B cell (primary cell): ENCODE measurements around the gene ZFYVE21. TPM values are rescaled to one million over a fixed set of nuclear protein-coding genes. Genes with fewer than 3 reads are reported as not detected.

ENCODE experiments used
- ATAC-seq: fragments of 200-7000 bp; cut with Tn5 transposase; one replicate; pipeline ENCODE4 v1.10.0; 2021; ENCODE audit warnings: low read depth, mild to moderate bottlenecking, moderate number of reproducible peaks, moderate library complexity
- CTCF ChIA-PET: fragments of 350-600 bp; sonication (Branson Sonifier 250); formaldehyde crosslinking; loops from one replicate; lab custom pipeline; 2021; ENCODE audit warnings: antibody characterized with exemption, inconsistent platforms; lab: Charles Lee
- POLR2A ChIA-PET: fragments of 350-600 bp; sonication (Branson Sonifier 250); formaldehyde crosslinking; loops from one replicate; lab custom pipeline; 2021; ENCODE audit warnings: antibody characterized with exemption; lab: Charles Lee
- DNase-seq: peaks from one replicate; pipeline ENCODE4 v3.0.0; 2013
- H2AFZ ChIP-seq: 2 replicates; pipeline ENCODE4 v1.6.1; 2012; ENCODE audit warnings: mild to moderate bottlenecking, low read depth, low read length; ENCODE audit not compliant: insufficient read depth, poor library complexity, severe bottlenecking
- H3K27ac ChIP-seq, 2 donors: 1 replicate in 1 of 2; 2 replicates in 1 of 2; pipeline ENCODE4 v1.5.1; 2012 to 2013; ENCODE audit warnings: low read length in 2 of 2, mild to moderate bottlenecking in 2 of 2, moderate library complexity in 1 of 2
- H3K27me3 ChIP-seq, 4 experiments: fragments of 200-600 bp in 1 of 4; sonication (generic) in 1 of 4; replicated peaks in 1 of 4; 1 replicate in 2 of 4; 2 replicates in 2 of 4; pipeline versions ENCODE4 v1.6.1 to v1.7.0; 2013 to 2016; ENCODE audit warnings: low read length in 3 of 4, mild to moderate bottlenecking in 2 of 4, mixed read lengths in 1 of 4, moderate library complexity in 1 of 4; ENCODE audit not compliant: insufficient read depth in 4 of 4, control insufficient read depth in 3 of 4; ENCODE audit errors: control extremely low read depth in 1 of 4
- H3K36me3 ChIP-seq, 2 experiments: replicated peaks in 1 of 2; 1 replicate in 1 of 2; 2 replicates in 1 of 2; pipeline versions ENCODE4 v1.6.1 to v1.7.1; 2013; ENCODE audit warnings: low read length in 1 of 2; ENCODE audit not compliant: insufficient read depth in 2 of 2, control insufficient read depth in 1 of 2; ENCODE audit errors: control extremely low read depth in 1 of 2, extremely low read depth in 1 of 2
- H3K4me1 ChIP-seq, 2 donors: fragments of 200-600 bp in 1 of 2; sonication (generic) in 1 of 2; 1 replicate in 1 of 2; 2 replicates in 1 of 2; pipeline versions ENCODE4 v1.5.1 to v1.6.1; 2013 to 2017; ENCODE audit warnings: low read length in 2 of 2; ENCODE audit not compliant: control insufficient read depth in 2 of 2, insufficient read depth in 2 of 2
- H3K4me2 ChIP-seq: replicated peaks from 2 replicates; pipeline ENCODE3; 2012; ENCODE audit warnings: mild to moderate bottlenecking, low read depth, low read length; ENCODE audit not compliant: poor library complexity, severe bottlenecking
- H3K4me3 ChIP-seq, 5 experiments: fragments of 200-600 bp in 1 of 5; sonication (generic) in 1 of 5; 1 replicate in 3 of 5; 2 replicates in 2 of 5; pipeline versions ENCODE4 v1.5.1 to v1.7.0; 2011 to 2016; ENCODE audit warnings: low read length in 4 of 5, mild to moderate bottlenecking in 4 of 5, low read depth in 2 of 5, control low read depth in 1 of 5, moderate library complexity in 1 of 5; ENCODE audit not compliant: insufficient read depth in 1 of 5; ENCODE audit errors: control extremely low read depth in 1 of 5, extremely low read depth in 1 of 5
- H3K79me2 ChIP-seq: fragments of 200-600 bp; sonication (generic); one replicate; pipeline ENCODE4 v1.6.0; 2016; ENCODE audit warnings: low read length; ENCODE audit not compliant: control insufficient read depth, insufficient read depth
- H3K9ac ChIP-seq: fragments of 200-600 bp; sonication (generic); 2 replicates; pipeline ENCODE4 v1.6.1; 2017; ENCODE audit warnings: mild to moderate bottlenecking, low read length, moderate library complexity
- H3K9me3 ChIP-seq, 3 donors: one replicate each; pipeline versions ENCODE4 v1.6.1 to v1.7.1; 2013; ENCODE audit warnings: low read length in 2 of 3; ENCODE audit not compliant: control insufficient read depth in 2 of 3, insufficient read depth in 1 of 3; ENCODE audit errors: control extremely low read depth in 1 of 3
- H4K20me1 ChIP-seq: 2 replicates; pipeline ENCODE4 v1.6.0; 2012; ENCODE audit warnings: mild to moderate bottlenecking, low read length; ENCODE audit not compliant: insufficient read depth, control insufficient read depth, poor library complexity, severe bottlenecking
- H3K27ac Mint-ChIP-seq: one replicate; pipeline ENCODE4 v1.8.0; 2021; ENCODE audit warnings: mixed read lengths
- H3K27me3 Mint-ChIP-seq: one replicate; pipeline ENCODE4 v1.8.0; 2021; ENCODE audit warnings: mixed read lengths
- H3K4me1 Mint-ChIP-seq: one replicate; pipeline ENCODE4 v1.8.0; 2021; ENCODE audit warnings: mixed read lengths
- H3K4me3 Mint-ChIP-seq: one replicate; pipeline ENCODE4 v1.8.0; 2021; ENCODE audit warnings: mixed read lengths
- H3K9me3 Mint-ChIP-seq: one replicate; pipeline ENCODE4 v1.8.0; 2022; ENCODE audit warnings: mixed read lengths; ENCODE audit not compliant: insufficient read depth
- EZH2 ChIP-seq: IDR thresholded peaks from 2 replicates; pipeline ENCODE4 v1.6.1; 2012; ENCODE audit warnings: borderline replicate concordance, low read depth, mild to moderate bottlenecking, moderate library complexity, low read length; ENCODE audit not compliant: insufficient read depth, poor library complexity, severe bottlenecking
- WGBS: methylation state at CpG from one replicate; pipeline ENCODE4 v1.1.5; 2013; ENCODE audit warnings: missing lambda C conversion rate; ENCODE audit not compliant: insufficient coverage; 5-methylcytosine and 5-hydroxymethylcytosine counted together
- intact Hi-C: fragments of 100-400 bp; cut with micrococcal nuclease; formaldehyde crosslinking; loops from one replicate; pipeline ENCODE4 v1.10.0; 2022
- polyA plus RNA-seq: library from polyadenylated mRNA; depleted of rRNA; stranded (reverse); fragments of >200 nt; gene quantifications from 2 replicates; pipeline ENCODE4 v1.2.3, GENCODE V29; 2012
- total RNA-seq, 2 donors: library from RNA; stranded (reverse); fragments of 120-200 nt in 1 of 2; gene quantifications; 1 replicate in 1 of 2; 2 replicates in 1 of 2; pipeline versions ENCODE4 v1.2.3 to v1.2.4, GENCODE V29; 2013 to 2022
- TF ChIP-seq, protein P1 (sequence below): fragments of 200-600 bp; IDR thresholded peaks from one replicate; pipeline ENCODE4 v1.8.0; 2022; ENCODE audit warnings: antibody characterized with exemption, mild to moderate bottlenecking

The ZFYVE21 gene
- total and polyA plus RNA-seq, 2 donors (not counting 1 experiment from before 2014, with no cell fraction given), result 17.0 to 18.6 TPM

DNA sequence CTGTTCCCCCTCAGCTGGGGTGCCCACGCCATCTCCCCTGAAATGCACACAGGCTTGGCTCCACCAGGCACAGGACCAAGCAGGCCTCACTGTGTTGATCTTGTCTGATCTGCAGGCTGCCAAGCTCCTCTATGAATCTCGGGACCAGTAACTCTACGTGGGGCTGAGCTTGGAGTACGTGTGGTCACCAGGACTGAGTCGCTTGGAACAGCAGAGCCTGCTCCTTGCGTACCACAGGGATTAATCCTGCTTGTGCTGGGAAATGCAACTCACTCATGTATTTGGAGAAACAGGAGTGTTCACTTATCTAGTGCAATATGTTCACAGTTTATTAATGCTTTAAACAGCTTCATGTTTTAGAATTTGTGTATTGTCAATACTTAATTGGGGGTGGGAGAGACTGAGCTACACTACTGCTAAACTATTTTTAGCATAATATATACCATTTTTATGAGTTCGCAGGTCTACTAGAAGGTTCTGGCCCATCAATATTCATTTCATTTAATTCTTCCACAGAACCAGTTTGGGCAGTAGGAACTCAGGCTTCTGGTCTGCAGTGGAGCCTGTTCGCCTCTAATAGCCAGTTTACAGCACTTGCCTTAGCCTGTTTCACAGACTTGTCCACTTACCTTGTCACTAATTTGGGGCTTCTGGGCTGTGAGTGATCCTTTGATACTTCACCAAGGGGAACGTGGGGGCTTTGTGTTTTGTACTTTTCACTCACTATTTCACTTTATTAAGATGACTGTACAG, 17.4 kb downstream of the ZFYVE21 start:
- no peaks in the 10 kb centered on the region for H3K27me3 ChIP-seq
- Mint-ChIP-seq H3K9me3 (no peaks in the 10 kb centered on the region), H3K27ac (no peak overlapping the region), H3K4me1 (no peaks in the 10 kb centered on the region), H3K4me3 (no peak overlapping the region), H3K27me3 (no peaks in the 10 kb centered on the region)
- no peak overlapping the region for H2AFZ ChIP-seq
- no peak overlapping the region for H3K9ac ChIP-seq
- H3K79me2 ChIP-seq, result no peaks in the 10 kb centered on the region
- H3K27ac ChIP-seq, result no peak overlapping the region
- ChIA-PET CTCF (interaction anchor here (0.9 kb wide), 1 partner anchor 53 kb away, joined by 3 read pairs; no protein-coding TSS in a partner anchor), POLR2A (no interaction called here)
- no peaks in the 10 kb centered on the region for H4K20me1 ChIP-seq
- intact Hi-C loops, result no loop called here
- TF ChIP-seq EZH2, result no peak
- TF ChIP-seq, protein P1, sequence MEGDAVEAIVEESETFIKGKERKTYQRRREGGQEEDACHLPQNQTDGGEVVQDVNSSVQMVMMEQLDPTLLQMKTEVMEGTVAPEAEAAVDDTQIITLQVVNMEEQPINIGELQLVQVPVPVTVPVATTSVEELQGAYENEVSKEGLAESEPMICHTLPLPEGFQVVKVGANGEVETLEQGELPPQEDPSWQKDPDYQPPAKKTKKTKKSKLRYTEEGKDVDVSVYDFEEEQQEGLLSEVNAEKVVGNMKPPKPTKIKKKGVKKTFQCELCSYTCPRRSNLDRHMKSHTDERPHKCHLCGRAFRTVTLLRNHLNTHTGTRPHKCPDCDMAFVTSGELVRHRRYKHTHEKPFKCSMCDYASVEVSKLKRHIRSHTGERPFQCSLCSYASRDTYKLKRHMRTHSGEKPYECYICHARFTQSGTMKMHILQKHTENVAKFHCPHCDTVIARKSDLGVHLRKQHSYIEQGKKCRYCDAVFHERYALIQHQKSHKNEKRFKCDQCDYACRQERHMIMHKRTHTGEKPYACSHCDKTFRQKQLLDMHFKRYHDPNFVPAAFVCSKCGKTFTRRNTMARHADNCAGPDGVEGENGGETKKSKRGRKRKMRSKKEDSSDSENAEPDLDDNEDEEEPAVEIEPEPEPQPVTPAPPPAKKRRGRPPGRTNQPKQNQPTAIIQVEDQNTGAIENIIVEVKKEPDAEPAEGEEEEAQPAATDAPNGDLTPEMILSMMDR, result no peak
- ATAC-seq (no peak), DNase-seq (no peak)
- H3K4me1 ChIP-seq, result no peaks in the 10 kb centered on the region
- WGBS, result 90% methylated on average over 3 of the region's 9 CpGs
- H3K4me3 ChIP-seq, result no peak overlapping the region
- H3K4me2 ChIP-seq, result no peak overlapping the region
- no peaks in the 10 kb centered on the region for H3K9me3 ChIP-seq
- peaks cover 0 to 13% of the 10 kb centered on the region in 2 experiments for H3K36me3 ChIP-seq

DNA sequence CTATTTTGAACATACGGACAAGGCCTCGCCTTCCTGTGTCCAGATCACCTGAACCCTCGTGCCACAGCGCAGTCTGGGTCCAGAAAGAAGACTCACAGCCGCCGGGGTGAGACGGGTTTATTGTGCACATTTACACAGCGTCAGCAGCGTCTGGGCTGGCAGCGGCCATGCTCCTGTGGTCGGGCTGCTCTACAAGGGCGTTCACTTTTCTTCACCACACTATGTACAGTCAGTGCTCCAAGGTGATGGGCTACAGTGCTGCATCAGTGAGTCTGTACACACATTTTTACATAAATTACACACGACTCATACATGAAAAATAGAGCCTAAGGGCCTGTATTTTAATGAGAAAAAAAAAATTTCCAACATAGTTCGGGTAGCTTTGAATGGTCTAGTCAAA, 18.0 kb downstream of the ZFYVE21 start:
- CTCF ChIA-PET, result no interaction called here
- H3K9me3 Mint-ChIP-seq, result no peaks in the 10 kb centered on the region

More for the DNA sequence above, 18.0 kb downstream of the ZFYVE21 start:
- no peak overlapping the region for H3K4me3 Mint-ChIP-seq
- H3K9ac ChIP-seq, result no peak overlapping the region
- no peaks in the 10 kb centered on the region for H3K27me3 Mint-ChIP-seq
- H3K4me1 Mint-ChIP-seq, result no peaks in the 10 kb centered on the region
- TF ChIP-seq, protein P1, result no peak
- no peak for TF ChIP-seq EZH2
- H3K4me2 ChIP-seq, result no peak overlapping the region
- no peaks in the 10 kb centered on the region for H3K4me1 ChIP-seq
- POLR2A ChIA-PET, result no interaction called here
- 98% methylated on average over 12 of the region's 14 CpGs for WGBS
- no peak for ATAC-seq
- H4K20me1 ChIP-seq, result no peaks in the 10 kb centered on the region
- H3K9me3 ChIP-seq, result no peaks in the 10 kb centered on the region
- H2AFZ ChIP-seq, result no peak overlapping the region
- no peak overlapping the region for H3K4me3 ChIP-seq
- DNase-seq, result no peak
- H3K27ac ChIP-seq, result no peak overlapping the region
- H3K27ac Mint-ChIP-seq, result no peak overlapping the region
- peaks cover 0 to 13% of the 10 kb centered on the region in 2 experiments for H3K36me3 ChIP-seq
- H3K27me3 ChIP-seq, result no peaks in the 10 kb centered on the region
- H3K79me2 ChIP-seq, result no peaks in the 10 kb centered on the region
- intact Hi-C loops, result no loop called here
